HepG2 (cell line): ENCODE data around the gene MAP3K7CL. TPM values are rescaled to one million over a fixed set of nuclear protein-coding genes. Genes with fewer than 3 reads are reported as not detected.

Source experiments
- ARID2 ChIP-seq: sonication (generic); formaldehyde crosslinking; IDR thresholded peaks from 2 replicates; pipeline ENCODE4 v1.8.1; 2022; ENCODE audit warnings: mild to moderate bottlenecking, missing genetic modification reagents, borderline replicate concordance
- FOXC1 ChIP-seq: sonication (generic); formaldehyde crosslinking; IDR thresholded peaks from 2 replicates; pipeline ENCODE4 v1.8.0; 2022; ENCODE audit warnings: mild to moderate bottlenecking, missing genetic modification reagents, borderline replicate concordance
- KAT7 ChIP-seq: IDR thresholded peaks from 2 replicates; pipeline ENCODE4 v1.6.1; 2018; ENCODE audit warnings: borderline replicate concordance, missing compliant biosample characterization
- LRRFIP1 ChIP-seq: sonication (generic); formaldehyde crosslinking; conservative IDR thresholded peaks from 2 replicates; pipeline ENCODE4 v1.4.0; 2020; ENCODE audit warnings: missing genetic modification reagents
- POGK ChIP-seq: sonication (generic); formaldehyde crosslinking; conservative IDR thresholded peaks from 2 replicates; pipeline ENCODE4 v1.8.0; 2022; ENCODE audit warnings: mild to moderate bottlenecking, moderate library complexity, missing genetic modification reagents
- YEATS2 ChIP-seq: sonication (generic); formaldehyde crosslinking; IDR thresholded peaks from 2 replicates; pipeline ENCODE4 v1.4.0; 2020; ENCODE audit warnings: missing genetic modification reagents, borderline replicate concordance
- ZNF121 ChIP-seq: sonication (generic); formaldehyde crosslinking; IDR thresholded peaks from 2 replicates; pipeline ENCODE4 v1.5.0; 2020; ENCODE audit warnings: mild to moderate bottlenecking, missing genetic modification reagents
- ZNF17 ChIP-seq: sonication (generic); formaldehyde crosslinking; IDR thresholded peaks from 2 replicates; pipeline ENCODE4 v1.5.0; 2020; ENCODE audit warnings: mild to moderate bottlenecking, missing genetic modification reagents
- ZNF318 ChIP-seq: sonication (generic); formaldehyde crosslinking; IDR thresholded peaks from 2 replicates; pipeline ENCODE4 v1.4.0; 2020; ENCODE audit warnings: mild to moderate bottlenecking, missing genetic modification reagents
- ZNF574 ChIP-seq: sonication (generic); formaldehyde crosslinking; IDR thresholded peaks from 2 replicates; pipeline ENCODE4 v1.4.0; 2020; ENCODE audit warnings: missing genetic modification reagents
- ZNF768 ChIP-seq: sonication (generic); formaldehyde crosslinking; IDR thresholded peaks from 2 replicates; pipeline ENCODE4 v1.4.0; 2020; ENCODE audit warnings: missing genetic modification reagents
- ZNF816 ChIP-seq: sonication (generic); formaldehyde crosslinking; IDR thresholded peaks from 2 replicates; pipeline ENCODE4 v1.8.0; 2022; ENCODE audit warnings: missing genetic modification reagents, mild to moderate bottlenecking, borderline replicate concordance
- polyA plus RNA-seq, 8 experiments: library from polyadenylated mRNA; depleted of rRNA in 3 of 8; stranded (reverse) in 7 of 8; unstranded in 1 of 8; fragments of >200 nt; fragmentation: Illumina TruSeq in 4 of 8; extraction: Trizol in 4 of 8; gene quantifications; 2 replicates each; pipeline versions ENCODE4 v1.2.1 to v1.2.3, GENCODE V29; 2011 to 2016; ENCODE audit warnings: low read depth in 4 of 8, missing spikeins in 1 of 8, mixed read lengths in 1 of 8; ENCODE audit not compliant: insufficient read depth in 1 of 8
- total RNA-seq, 5 experiments: library from RNA; depleted of rRNA; stranded (reverse); fragments of >200 nt; fragmentation: Illumina TruSeq; extraction: Trizol; gene quantifications; 2 replicates each; pipeline ENCODE4 v1.2.3, GENCODE V29; 2016; ENCODE audit warnings: low read depth in 1 of 5

MAP3K7CL gene
- total and polyA plus RNA-seq, 2 of the 13 experiments (the other 11 are each of a cell fraction or from before 2014, with no cell fraction given) = 0.04 to 0.15 TPM

GRCh38 chr21:29195981-29196669 is 65.7 kb downstream of the MAP3K7CL start (continued):
- no peak for TF ChIP-seq ZNF574 (CRISPR knock-in tag)
- TF ChIP-seq ZNF121 = no peak
- no peak for TF ChIP-seq POGK
- TF ChIP-seq ZNF768 (CRISPR knock-in tag) = no peak
- TF ChIP-seq ZNF17 (CRISPR knock-in tag) = no peak
- no peak for TF ChIP-seq FOXC1
- no peak for TF ChIP-seq LRRFIP1
- TF ChIP-seq ZNF816 (CRISPR knock-in tag) = no peak
- TF ChIP-seq ARID2 (CRISPR knock-in tag) = no peak
- no peak for TF ChIP-seq ZNF318 (CRISPR knock-in tag)
- TF ChIP-seq YEATS2 (CRISPR knock-in tag) = no peak
- no peak for TF ChIP-seq KAT7 (CRISPR knock-in tag)
